A673 (cell line): ENCODE data around the gene HK3.

Experiments used
- EZH2 ChIP-seq: fragments of 200-600 bp; sonication (generic); IDR thresholded peaks from 2 replicates; pipeline ENCODE4 v1.6.1; 2017; ENCODE audit warnings: borderline replicate concordance, low read depth, mild to moderate bottlenecking, mixed read lengths, antibody characterized with exemption, low read length; ENCODE audit not compliant: poor library complexity, severe bottlenecking
- TF ChIP-seq, protein P1 (sequence below): fragments of 300-800, 200-600 bp; sonication (generic); conservative IDR thresholded peaks from 2 replicates; pipeline ENCODE4 v1.5.1; 2017; ENCODE audit warnings: low read depth, mild to moderate bottlenecking, antibody characterized with exemption, low read length, moderate library complexity, mixed read lengths

DNA sequence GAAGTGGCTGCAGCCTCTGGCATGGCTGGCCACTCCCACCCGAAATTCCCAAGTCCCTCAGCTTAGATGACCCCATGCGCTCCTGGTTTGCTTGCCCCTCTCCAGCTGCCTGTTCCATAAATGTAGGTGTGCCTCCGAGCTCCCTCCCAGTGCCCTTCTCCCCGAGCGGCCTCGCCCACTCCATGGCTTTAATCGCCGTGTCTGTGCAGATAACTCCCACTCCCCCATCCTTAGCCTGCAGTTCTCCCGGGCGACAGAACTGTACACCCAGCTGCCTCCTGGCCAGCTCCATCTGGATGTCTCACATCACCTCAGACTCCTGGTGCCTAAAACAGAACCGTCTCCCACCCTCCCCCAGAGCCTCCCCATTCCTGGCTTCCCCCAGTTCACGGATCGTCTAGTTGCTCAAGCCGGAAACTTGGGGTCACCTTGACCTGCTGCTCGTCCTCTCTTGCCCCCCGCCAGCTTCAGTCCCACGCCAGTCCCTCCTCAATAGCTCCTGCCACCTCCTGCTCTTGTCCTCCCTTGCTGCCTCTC is 24.1 kb downstream of the HK3 start:
- TF ChIP-seq, protein P1, sequence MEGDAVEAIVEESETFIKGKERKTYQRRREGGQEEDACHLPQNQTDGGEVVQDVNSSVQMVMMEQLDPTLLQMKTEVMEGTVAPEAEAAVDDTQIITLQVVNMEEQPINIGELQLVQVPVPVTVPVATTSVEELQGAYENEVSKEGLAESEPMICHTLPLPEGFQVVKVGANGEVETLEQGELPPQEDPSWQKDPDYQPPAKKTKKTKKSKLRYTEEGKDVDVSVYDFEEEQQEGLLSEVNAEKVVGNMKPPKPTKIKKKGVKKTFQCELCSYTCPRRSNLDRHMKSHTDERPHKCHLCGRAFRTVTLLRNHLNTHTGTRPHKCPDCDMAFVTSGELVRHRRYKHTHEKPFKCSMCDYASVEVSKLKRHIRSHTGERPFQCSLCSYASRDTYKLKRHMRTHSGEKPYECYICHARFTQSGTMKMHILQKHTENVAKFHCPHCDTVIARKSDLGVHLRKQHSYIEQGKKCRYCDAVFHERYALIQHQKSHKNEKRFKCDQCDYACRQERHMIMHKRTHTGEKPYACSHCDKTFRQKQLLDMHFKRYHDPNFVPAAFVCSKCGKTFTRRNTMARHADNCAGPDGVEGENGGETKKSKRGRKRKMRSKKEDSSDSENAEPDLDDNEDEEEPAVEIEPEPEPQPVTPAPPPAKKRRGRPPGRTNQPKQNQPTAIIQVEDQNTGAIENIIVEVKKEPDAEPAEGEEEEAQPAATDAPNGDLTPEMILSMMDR: no peak
- TF ChIP-seq EZH2: no peak
